Esophagus squamous epithelium (tissue), 4 donors: ENCODE results near the gene HNRNPAB.

Experiments
- CTCF ChIP-seq, 6 experiments: fragments of 450-650 bp in 4 of 6; fragments of 200-600 bp in 2 of 6; sonication (generic) in 2 of 6; IDR thresholded peaks; one replicate each; pipeline ENCODE4 v1.5.1; 2016 to 2019; ENCODE audit warnings: antibody characterized with exemption in 6 of 6, mild to moderate bottlenecking in 4 of 6, moderate library complexity in 4 of 6
- POLR2A ChIP-seq, 4 donors: fragments of 450-650 bp; IDR thresholded peaks; one replicate each; pipeline ENCODE4 v1.6.1; 2017; ENCODE audit warnings: antibody characterized with exemption in 4 of 4, mild to moderate bottlenecking in 4 of 4, moderate library complexity in 3 of 4

DNA sequence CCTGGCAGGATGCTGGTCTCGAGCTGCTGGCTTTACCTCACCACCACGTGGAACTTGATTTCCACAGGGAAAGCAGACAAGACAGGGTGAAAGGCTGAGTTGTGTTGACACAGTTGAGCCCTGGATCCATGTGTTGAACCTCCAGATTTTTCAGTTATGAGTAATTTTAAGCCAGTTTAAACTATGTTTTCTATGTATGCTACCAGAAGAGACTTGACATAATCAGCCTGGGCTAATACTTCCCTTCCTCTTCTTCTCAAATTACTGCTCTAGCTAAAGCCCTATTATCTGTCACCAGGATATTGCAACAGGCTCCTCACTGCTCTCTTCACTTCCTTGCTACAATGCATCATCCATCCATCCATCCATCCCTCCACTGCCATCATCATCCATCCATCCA lies 40.2 kb downstream of the HNRNPAB start:
- TF ChIP-seq CTCF (IDR thresholded peaks at IDR 0.05): no peak
- no peak for TF ChIP-seq POLR2A (IDR thresholded peaks at IDR 0.05)
